22Rv1 (cell line): ENCODE measurements around the gene CYP2W1.

Experiments
- H3K27ac ChIP-seq: fragments of 450-650 bp; 2 replicates; pipeline ENCODE4 v1.5.1; 2017
- CTCF ChIP-seq: fragments of 450-650 bp; IDR thresholded peaks from 2 replicates; pipeline ENCODE4 v1.5.1; 2017; ENCODE audit warnings: mild to moderate bottlenecking
- ZFX ChIP-seq: fragments of 450-650 bp; IDR thresholded peaks from 2 replicates; pipeline ENCODE4 v1.6.1; 2017; ENCODE audit warnings: antibody characterized with exemption, borderline replicate concordance

Gene CYP2W1

GRCh38 chr7:1017586-1018333 is 34.8 kb downstream of the CYP2W1 start:
- no peak for TF ChIP-seq CTCF
- no peak for TF ChIP-seq ZFX
- no peak overlapping the region for H3K27ac ChIP-seq

GRCh38 chr7:1018334-1018695 is 35.3 kb downstream of the CYP2W1 start:
- TF ChIP-seq CTCF, result no peak
- no peak for TF ChIP-seq ZFX
- no peak overlapping the region for H3K27ac ChIP-seq

- H3K27ac ChIP-seq, result no peak overlapping the region
- no peak for TF ChIP-seq ZFX
Observed at GRCh38 chr7:1019255-1019785, 36.3 kb downstream of the CYP2W1 start.

- TF ChIP-seq CTCF (no peak), ZFX (no peak)
- no peak overlapping the region for H3K27ac ChIP-seq
Observed at GRCh38 chr7:1019789-1020610, 37.0 kb downstream of the CYP2W1 start.

- TF ChIP-seq CTCF (peak; percentile 33), ZFX (no peak)
- no peak overlapping the region for H3K27ac ChIP-seq
Observed at GRCh38 chr7:1020849-1021251, 37.9 kb downstream of the CYP2W1 start.

GRCh38 chr7:1021366-1021765 is 38.4 kb downstream of the CYP2W1 start:
- H3K27ac ChIP-seq, result no peak overlapping the region
- TF ChIP-seq ZFX, result no peak
- no peak for TF ChIP-seq CTCF

GRCh38 chr7:1021931-1022330 is 39.0 kb downstream of the CYP2W1 start:
- H3K27ac ChIP-seq, result no peak overlapping the region
- TF ChIP-seq CTCF, result no peak
- TF ChIP-seq ZFX, result no peak
